Loucy (cell line): Measurements from ENCODE around the gene MITF.

Experiments
- EZH2phosphoT487 ChIP-seq: fragments of 200-600 bp; IDR thresholded peaks from 2 replicates; pipeline ENCODE4 v1.6.1; 2018; ENCODE audit warnings: antibody characterized with exemption, mild to moderate bottlenecking, moderate library complexity, borderline replicate concordance
- TF ChIP-seq, protein P1 (sequence below): fragments of 200-600 bp; sonication (generic); conservative IDR thresholded peaks from 2 replicates; pipeline ENCODE4 v1.5.1; 2014; ENCODE audit warnings: mild to moderate bottlenecking, antibody characterized with exemption, low read length

DNA sequence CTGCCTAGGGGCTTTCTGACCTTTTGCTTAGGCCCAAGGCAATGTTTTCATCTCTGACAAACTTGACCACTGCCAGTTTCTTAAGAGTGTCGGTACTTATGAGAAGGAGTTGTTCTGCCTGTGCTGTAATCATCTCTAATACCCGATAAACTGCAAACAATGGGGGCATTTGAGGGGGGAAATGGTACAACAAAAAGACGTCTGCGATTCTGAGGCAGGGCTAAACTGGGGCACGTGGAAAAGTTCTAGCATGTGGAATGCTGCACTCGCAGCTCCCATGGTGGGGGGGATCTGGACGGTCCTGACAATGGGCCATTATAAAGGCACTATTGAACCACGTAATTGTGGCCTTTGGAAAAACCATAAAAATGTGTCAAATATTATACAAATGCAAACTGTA is 187.1 kb downstream of the MITF start:
- no peak for TF ChIP-seq EZH2phosphoT487
- TF ChIP-seq, protein P1, sequence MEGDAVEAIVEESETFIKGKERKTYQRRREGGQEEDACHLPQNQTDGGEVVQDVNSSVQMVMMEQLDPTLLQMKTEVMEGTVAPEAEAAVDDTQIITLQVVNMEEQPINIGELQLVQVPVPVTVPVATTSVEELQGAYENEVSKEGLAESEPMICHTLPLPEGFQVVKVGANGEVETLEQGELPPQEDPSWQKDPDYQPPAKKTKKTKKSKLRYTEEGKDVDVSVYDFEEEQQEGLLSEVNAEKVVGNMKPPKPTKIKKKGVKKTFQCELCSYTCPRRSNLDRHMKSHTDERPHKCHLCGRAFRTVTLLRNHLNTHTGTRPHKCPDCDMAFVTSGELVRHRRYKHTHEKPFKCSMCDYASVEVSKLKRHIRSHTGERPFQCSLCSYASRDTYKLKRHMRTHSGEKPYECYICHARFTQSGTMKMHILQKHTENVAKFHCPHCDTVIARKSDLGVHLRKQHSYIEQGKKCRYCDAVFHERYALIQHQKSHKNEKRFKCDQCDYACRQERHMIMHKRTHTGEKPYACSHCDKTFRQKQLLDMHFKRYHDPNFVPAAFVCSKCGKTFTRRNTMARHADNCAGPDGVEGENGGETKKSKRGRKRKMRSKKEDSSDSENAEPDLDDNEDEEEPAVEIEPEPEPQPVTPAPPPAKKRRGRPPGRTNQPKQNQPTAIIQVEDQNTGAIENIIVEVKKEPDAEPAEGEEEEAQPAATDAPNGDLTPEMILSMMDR = no peak
